Measurements from ENCODE around the gene SPARC.

DNA sequence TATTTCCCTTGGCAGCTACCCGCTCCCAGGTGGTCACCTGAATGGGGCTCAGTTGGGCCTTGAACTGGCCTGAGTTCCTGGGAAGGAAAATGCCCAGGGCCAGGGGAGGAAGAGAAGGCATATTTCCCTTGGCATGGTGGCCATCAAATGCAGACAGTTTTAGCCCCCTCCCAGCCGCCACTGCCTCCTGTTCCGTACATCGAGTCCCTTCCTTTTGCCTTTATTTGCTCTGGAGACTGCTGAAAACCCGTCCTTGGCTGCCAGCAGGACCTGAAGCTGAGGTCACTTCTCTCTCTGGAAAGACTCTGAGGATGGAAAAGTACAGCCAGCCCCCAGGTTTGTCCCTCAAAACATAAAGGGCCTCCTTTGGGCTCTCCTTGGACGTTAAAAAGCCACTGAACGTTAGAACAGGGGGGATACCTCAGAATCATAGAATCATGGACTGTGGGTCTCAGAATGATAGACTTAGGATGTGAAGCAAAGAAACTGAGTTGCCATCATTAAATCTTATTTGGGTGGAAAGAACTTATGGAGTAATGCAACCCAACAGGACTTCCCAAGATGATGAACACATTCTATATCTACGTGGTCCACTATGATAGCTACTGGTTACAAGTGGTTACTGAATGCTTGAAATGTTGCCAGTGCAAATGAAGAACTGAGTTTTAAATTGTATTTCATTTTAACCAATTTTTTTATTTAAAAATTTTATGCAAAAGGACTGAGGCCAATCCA is 7.1 kb downstream of the SPARC start:
- TF ChIP-seq, protein P1, sequence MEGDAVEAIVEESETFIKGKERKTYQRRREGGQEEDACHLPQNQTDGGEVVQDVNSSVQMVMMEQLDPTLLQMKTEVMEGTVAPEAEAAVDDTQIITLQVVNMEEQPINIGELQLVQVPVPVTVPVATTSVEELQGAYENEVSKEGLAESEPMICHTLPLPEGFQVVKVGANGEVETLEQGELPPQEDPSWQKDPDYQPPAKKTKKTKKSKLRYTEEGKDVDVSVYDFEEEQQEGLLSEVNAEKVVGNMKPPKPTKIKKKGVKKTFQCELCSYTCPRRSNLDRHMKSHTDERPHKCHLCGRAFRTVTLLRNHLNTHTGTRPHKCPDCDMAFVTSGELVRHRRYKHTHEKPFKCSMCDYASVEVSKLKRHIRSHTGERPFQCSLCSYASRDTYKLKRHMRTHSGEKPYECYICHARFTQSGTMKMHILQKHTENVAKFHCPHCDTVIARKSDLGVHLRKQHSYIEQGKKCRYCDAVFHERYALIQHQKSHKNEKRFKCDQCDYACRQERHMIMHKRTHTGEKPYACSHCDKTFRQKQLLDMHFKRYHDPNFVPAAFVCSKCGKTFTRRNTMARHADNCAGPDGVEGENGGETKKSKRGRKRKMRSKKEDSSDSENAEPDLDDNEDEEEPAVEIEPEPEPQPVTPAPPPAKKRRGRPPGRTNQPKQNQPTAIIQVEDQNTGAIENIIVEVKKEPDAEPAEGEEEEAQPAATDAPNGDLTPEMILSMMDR (IDR thresholded peaks at IDR 0.05; ENCODE audit: insufficient read depth, low read length), result no peak
- no peak for TF ChIP-seq POLR2AphosphoS5 (IDR thresholded peaks at IDR 0.05; ENCODE audit: low read depth)
- TF ChIP-seq, protein P2, sequence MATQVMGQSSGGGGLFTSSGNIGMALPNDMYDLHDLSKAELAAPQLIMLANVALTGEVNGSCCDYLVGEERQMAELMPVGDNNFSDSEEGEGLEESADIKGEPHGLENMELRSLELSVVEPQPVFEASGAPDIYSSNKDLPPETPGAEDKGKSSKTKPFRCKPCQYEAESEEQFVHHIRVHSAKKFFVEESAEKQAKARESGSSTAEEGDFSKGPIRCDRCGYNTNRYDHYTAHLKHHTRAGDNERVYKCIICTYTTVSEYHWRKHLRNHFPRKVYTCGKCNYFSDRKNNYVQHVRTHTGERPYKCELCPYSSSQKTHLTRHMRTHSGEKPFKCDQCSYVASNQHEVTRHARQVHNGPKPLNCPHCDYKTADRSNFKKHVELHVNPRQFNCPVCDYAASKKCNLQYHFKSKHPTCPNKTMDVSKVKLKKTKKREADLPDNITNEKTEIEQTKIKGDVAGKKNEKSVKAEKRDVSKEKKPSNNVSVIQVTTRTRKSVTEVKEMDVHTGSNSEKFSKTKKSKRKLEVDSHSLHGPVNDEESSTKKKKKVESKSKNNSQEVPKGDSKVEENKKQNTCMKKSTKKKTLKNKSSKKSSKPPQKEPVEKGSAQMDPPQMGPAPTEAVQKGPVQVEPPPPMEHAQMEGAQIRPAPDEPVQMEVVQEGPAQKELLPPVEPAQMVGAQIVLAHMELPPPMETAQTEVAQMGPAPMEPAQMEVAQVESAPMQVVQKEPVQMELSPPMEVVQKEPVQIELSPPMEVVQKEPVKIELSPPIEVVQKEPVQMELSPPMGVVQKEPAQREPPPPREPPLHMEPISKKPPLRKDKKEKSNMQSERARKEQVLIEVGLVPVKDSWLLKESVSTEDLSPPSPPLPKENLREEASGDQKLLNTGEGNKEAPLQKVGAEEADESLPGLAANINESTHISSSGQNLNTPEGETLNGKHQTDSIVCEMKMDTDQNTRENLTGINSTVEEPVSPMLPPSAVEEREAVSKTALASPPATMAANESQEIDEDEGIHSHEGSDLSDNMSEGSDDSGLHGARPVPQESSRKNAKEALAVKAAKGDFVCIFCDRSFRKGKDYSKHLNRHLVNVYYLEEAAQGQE (IDR thresholded peaks at IDR 0.05; ENCODE audit: insufficient replicate concordance, low read depth), result no peak
- no peak for TF ChIP-seq GABPA (IDR thresholded peaks at IDR 0.05; ENCODE audit: low read depth)

All from HL-60 (cell line).